ENCODE measurements around the gene MITD1.
"Not testable (repeated sequence)": the region's sequence is repeated elsewhere in the genome, so short reads cannot be mapped to it uniquely, and the experiment has no call there.

The MITD1 gene

GRCh38 chr2:99180755-99181623 is at the start of gene MITD1, which contains the start of gene MRPL30:
Gene MITD1 (minus strand): TSS chr2:99181058. CDS start chr2:99180981, 77 bp downstream.
Gene MRPL30 (plus strand): TSS chr2:99181184. CDS start chr2:99186204, 5,020 bp downstream.
- DNase-seq = peak; percentile 91

- no peak for DNase-seq
Observed at GRCh38 chr2:99217929-99218501, 37.2 kb upstream of the MITD1 start.

GRCh38 chr2:99216096-99216495 is 35.2 kb upstream of the MITD1 start:
- DNase-seq = no peak

GRCh38 chr2:99205491-99205890 is 24.6 kb upstream of the MITD1 start:
- DNase-seq = no peak

GRCh38 chr2:99201959-99202678 is 21.3 kb upstream of the MITD1 start:
- no peak for DNase-seq

- DNase-seq = no peak
Observed at GRCh38 chr2:99200076-99200800, 19.4 kb upstream of the MITD1 start.

- DNase-seq = no peak
Observed at GRCh38 chr2:99198103-99198841, 17.4 kb upstream of the MITD1 start.

- DNase-seq = not testable (repeated sequence)
Observed at GRCh38 chr2:99192364-99192763, 11.5 kb upstream of the MITD1 start.

- DNase-seq = no peak
Observed at GRCh38 chr2:99190548-99190947, 9.7 kb upstream of the MITD1 start.

- DNase-seq = no peak
Observed at GRCh38 chr2:99188357-99188756, 7.5 kb upstream of the MITD1 start.

GRCh38 chr2:99187011-99187410 is 6.2 kb upstream of the MITD1 start:
- DNase-seq = no peak

GRCh38 chr2:99184811-99185210 is 4.0 kb upstream of the MITD1 start:
- no peak for DNase-seq

GRCh38 chr2:99183025-99183424 is 2.2 kb upstream of the MITD1 start:
- DNase-seq = no peak

- no peak for DNase-seq
Observed at GRCh38 chr2:99181624-99182000, 754 bp upstream of the MITD1 start.

GRCh38 chr2:99171377-99172140 is 9.3 kb downstream of the MITD1 start:
- no peak for DNase-seq

GRCh38 chr2:99169534-99169933 is 11.3 kb downstream of the MITD1 start:
- DNase-seq = no peak

GRCh38 chr2:99166218-99166617 is 14.6 kb downstream of the MITD1 start:
- no peak for DNase-seq

- DNase-seq = no peak
Observed at GRCh38 chr2:99159594-99159993, 21.3 kb downstream of the MITD1 start.

- no peak for DNase-seq
Observed at GRCh38 chr2:99158599-99158998, 22.3 kb downstream of the MITD1 start.

- DNase-seq = no peak
Observed at GRCh38 chr2:99156891-99157290, 24.0 kb downstream of the MITD1 start.

Measured in NCI-H2171 (cell line).